CD14-positive monocyte (primary cell): ENCODE data around the gene ZNF221. TPM values are rescaled to one million over a fixed set of nuclear protein-coding genes. Genes with fewer than 3 reads are reported as not detected.

Experiments used
- DNase-seq, 3 donors: peaks; one replicate each; pipeline ENCODE4 v3.0.0-alpha.2; 2011 to 2022
- H2AFZ ChIP-seq: 2 replicates; pipeline ENCODE4 v1.6.0; 2012; ENCODE audit warnings: mild to moderate bottlenecking, low read depth, low read length, inconsistent platforms; ENCODE audit not compliant: insufficient read depth, poor library complexity, severe bottlenecking
- H3K27ac ChIP-seq, 2 donors: 1 replicate in 1 of 2; 2 replicates in 1 of 2; pipeline ENCODE4 v1.5.1; 2012 to 2013; ENCODE audit warnings: low read length in 2 of 2, control low read depth in 1 of 2, inconsistent platforms in 1 of 2, low read depth in 1 of 2, mild to moderate bottlenecking in 1 of 2
- H3K27me3 ChIP-seq, 2 donors: one replicate each; pipeline versions ENCODE4 v1.6.0 to v1.6.1; 2011 to 2013; ENCODE audit warnings: low read length in 2 of 2; ENCODE audit not compliant: control insufficient read depth in 2 of 2, insufficient read depth in 2 of 2
- H3K36me3 ChIP-seq, 2 donors: replicated peaks in 1 of 2; 1 replicate in 1 of 2; 2 replicates in 1 of 2; pipeline versions ENCODE4 v1.5.1 to v1.6.1; 2012 to 2013; ENCODE audit warnings: low read length in 2 of 2, control low read depth in 1 of 2, inconsistent platforms in 1 of 2, mild to moderate bottlenecking in 1 of 2; ENCODE audit not compliant: insufficient read depth in 2 of 2, control insufficient read depth in 1 of 2
- H3K4me1 ChIP-seq, 2 donors: 1 replicate in 1 of 2; 2 replicates in 1 of 2; pipeline versions ENCODE4 v1.5.1 to v1.6.1; 2012 to 2013; ENCODE audit warnings: low read length in 2 of 2, control low read depth in 1 of 2, inconsistent platforms in 1 of 2, mild to moderate bottlenecking in 1 of 2, moderate library complexity in 1 of 2; ENCODE audit not compliant: insufficient read depth in 2 of 2, control insufficient read depth in 1 of 2
- H3K4me2 ChIP-seq: replicated peaks from 2 replicates; pipeline ENCODE3; 2012; ENCODE audit warnings: low read length, moderate library complexity, mild to moderate bottlenecking; ENCODE audit not compliant: poor library complexity, severe bottlenecking; ENCODE audit errors: extremely low read depth
- H3K4me3 ChIP-seq, 3 experiments: fragments of 200-600 bp in 1 of 3; sonication (generic) in 1 of 3; replicated peaks in 1 of 3; 1 replicate in 2 of 3; 2 replicates in 1 of 3; pipeline ENCODE4 v1.5.1; 2011 to 2013; ENCODE audit warnings: low read length in 3 of 3, mild to moderate bottlenecking in 3 of 3, control low read depth in 2 of 3, low read depth in 2 of 3, inconsistent platforms in 1 of 3, moderate library complexity in 1 of 3
- H3K79me2 ChIP-seq: 2 replicates; pipeline ENCODE4 v1.6.0; 2012; ENCODE audit warnings: mild to moderate bottlenecking, control low read depth, inconsistent platforms, low read length, moderate library complexity; ENCODE audit not compliant: insufficient read depth
- H3K9ac ChIP-seq: 2 replicates; pipeline ENCODE4 v1.6.0; 2017; ENCODE audit warnings: low read length, mild to moderate bottlenecking; ENCODE audit not compliant: insufficient read depth, poor library complexity, severe bottlenecking
- H3K9me3 ChIP-seq, 2 donors: replicated peaks in 1 of 2; 1 replicate in 1 of 2; 2 replicates in 1 of 2; pipeline versions ENCODE4 v1.5.1 to v1.6.1; 2012 to 2013; ENCODE audit warnings: low read length in 2 of 2, control low read depth in 1 of 2; ENCODE audit not compliant: control insufficient read depth in 1 of 2, insufficient read depth in 1 of 2
- H4K20me1 ChIP-seq: 2 replicates; pipeline ENCODE4 v1.6.0; 2012; ENCODE audit warnings: mild to moderate bottlenecking, low read length, control low read depth, moderate library complexity; ENCODE audit not compliant: insufficient read depth
- H3K27ac Mint-ChIP-seq, 7 donors: one replicate each; pipeline ENCODE4 v1.8.0; 2020; ENCODE audit warnings: mild to moderate bottlenecking in 7 of 7, mixed read lengths in 7 of 7, moderate library complexity in 6 of 7, inconsistent platforms in 2 of 7
- H3K27me3 Mint-ChIP-seq, 3 donors: one replicate each; pipeline ENCODE4 v1.8.0; 2021 to 2022; ENCODE audit warnings: low read depth in 3 of 3, mild to moderate bottlenecking in 3 of 3, mixed read lengths in 3 of 3, moderate library complexity in 3 of 3, inconsistent platforms in 1 of 3
- H3K36me3 Mint-ChIP-seq, 2 donors: one replicate each; pipeline ENCODE4 v1.8.0; 2020; ENCODE audit warnings: mixed read lengths in 2 of 2, inconsistent platforms in 1 of 2, mild to moderate bottlenecking in 1 of 2
- H3K4me1 Mint-ChIP-seq: one replicate; pipeline ENCODE4 v1.8.0; 2020; ENCODE audit warnings: mild to moderate bottlenecking, mixed read lengths
- H3K4me3 Mint-ChIP-seq, 2 donors: one replicate each; pipeline ENCODE4 v1.8.0; 2020; ENCODE audit warnings: mild to moderate bottlenecking in 2 of 2, mixed read lengths in 2 of 2, moderate library complexity in 1 of 2
- H3K9me3 Mint-ChIP-seq, 7 donors: one replicate each; pipeline ENCODE4 v1.8.0; 2020 to 2022; ENCODE audit warnings: mixed read lengths in 7 of 7, mild to moderate bottlenecking in 6 of 7, moderate library complexity in 6 of 7, inconsistent platforms in 2 of 7
- CTCF ChIP-seq: fragments of 200-600 bp; IDR thresholded peaks from one replicate; pipeline ENCODE4 v1.8.0; 2022; ENCODE audit warnings: antibody characterized with exemption, mild to moderate bottlenecking
- WGBS: methylation state at CpG from one replicate; pipeline ENCODE4 v1.1.5; 2013; ENCODE audit warnings: missing lambda C conversion rate; ENCODE audit not compliant: insufficient coverage; 5-methylcytosine and 5-hydroxymethylcytosine counted together
- intact Hi-C, 2 donors: fragments of 100-400 bp; cut with micrococcal nuclease; formaldehyde crosslinking; loops; one replicate each; pipeline versions ENCODE4 v1.15.0 to v1.15.1; 2023
- polyA plus RNA-seq, 3 donors: library from polyadenylated mRNA; depleted of rRNA in 1 of 3; unstranded in 2 of 3; stranded (reverse) in 1 of 3; fragments of 300-500 nt in 2 of 3; fragments of >200 nt in 1 of 3; fragmentation: Illumina TruSeq in 2 of 3; gene quantifications; 1 replicate in 2 of 3; 2 replicates in 1 of 3; pipeline ENCODE4 v1.2.3, GENCODE V29; 2012 to 2021
- small RNA-seq: library from RNA; depleted of rRNA; stranded (forward); fragments of <200 nt; gene quantifications from one replicate; pipeline ENCODE3, GENCODE V24; 2012; ENCODE audit warnings: low read depth; ENCODE audit not compliant: insufficient read length

Gene ZNF221
- polyA plus RNA-seq, 3 donors = 0.13 to 0.29 TPM; not detected in 1

- no peak overlapping the region for H2AFZ ChIP-seq
- peaks cover 46% of the 10 kb centered on the region for H3K79me2 ChIP-seq
- WGBS = 96% methylated on average over 6 of the region's 6 CpGs
- H4K20me1 ChIP-seq = no peaks in the 10 kb centered on the region
- no peak for DNase-seq
- TF ChIP-seq CTCF = no peak
- peaks cover 47 to 59% of the 10 kb centered on the region in 2 donors for H3K36me3 ChIP-seq
- H3K4me2 ChIP-seq = no peak overlapping the region
- H3K27me3 ChIP-seq = no peaks in the 10 kb centered on the region
- H3K36me3 Mint-ChIP-seq = peaks cover 58 to 59% of the 10 kb centered on the region in 2 donors
- peaks cover 0 to 4% (median 0%) of the 10 kb centered on the region in 3 donors for H3K27me3 Mint-ChIP-seq
- H3K4me3 ChIP-seq = peak overlapping the region in 1 of 3 experiments; percentile 46
- H3K9me3 Mint-ChIP-seq = peaks cover 47 to 80% (median 64%) of the 10 kb centered on the region in 7 donors
- no peak overlapping the region for H3K9ac ChIP-seq
- peaks cover 25% of the 10 kb centered on the region for H3K4me1 Mint-ChIP-seq
- intact Hi-C loops = loop anchor here in 1 of 2 donors (10.0 kb wide), 1 partner anchor 73 kb away; the partner anchor contains the start of gene ZNF45
- H3K9me3 ChIP-seq = peaks cover 51 to 66% of the 10 kb centered on the region in 2 donors
- peaks cover 25 to 28% of the 10 kb centered on the region in 2 donors for H3K4me1 ChIP-seq
- H3K27ac ChIP-seq = no peak overlapping the region
- H3K4me3 Mint-ChIP-seq = no peak overlapping the region
- H3K27ac Mint-ChIP-seq = peak overlapping the region in 1 of 7 donors; percentile 33
Measured at GRCh38 chr19:44007473-44007872, 56.4 kb downstream of the ZNF221 start.

- Mint-ChIP-seq H3K9me3 (peaks cover 50 to 89% (median 85%) of the 10 kb centered on the region in 7 donors), H3K36me3 (peaks cover 58 to 59% of the 10 kb centered on the region in 2 donors), H3K27me3 (peaks cover 0 to 2% (median 0%) of the 10 kb centered on the region in 3 donors), H3K4me1 (peaks cover 15% of the 10 kb centered on the region), H3K4me3 (no peak overlapping the region), H3K27ac (no peak overlapping the region)
- peaks cover 47 to 62% of the 10 kb centered on the region in 2 donors for H3K36me3 ChIP-seq
- peaks cover 23% of the 10 kb centered on the region for H3K79me2 ChIP-seq
- H3K4me3 ChIP-seq = peak overlapping the region in 1 of 3 experiments; percentile 55
- no peak overlapping the region for H2AFZ ChIP-seq
- no peak for DNase-seq
- TF ChIP-seq CTCF = no peak
- 100% methylated on average over 2 of the region's 5 CpGs for WGBS
- H3K4me1 ChIP-seq = peaks cover 9 to 11% of the 10 kb centered on the region in 2 donors
- H3K9ac ChIP-seq = no peak overlapping the region
- H4K20me1 ChIP-seq = no peaks in the 10 kb centered on the region
- no peaks in the 10 kb centered on the region for H3K27me3 ChIP-seq
- intact Hi-C loops = no loop called here
- no peak overlapping the region for H3K27ac ChIP-seq
- peaks cover 65 to 95% of the 10 kb centered on the region in 2 donors for H3K9me3 ChIP-seq
- H3K4me2 ChIP-seq = no peak overlapping the region
Measured at GRCh38 chr19:44010468-44010867, 59.4 kb downstream of the ZNF221 start.

Small RNAs within 50 kb of the gene (small RNA-seq; reads per million reads assigned to genes)
- gene AC006213.5 = not detected

Other genes starting within 250 kb of the ZNF221 start
- gene IRGC, start 235.2 kb upstream of the ZNF221 start, polyA plus RNA-seq = not detected
- gene SMG9, start 196.3 kb upstream of the ZNF221 start, polyA plus RNA-seq = 10 to 100 TPM in 1 of 3 donors, 1 to 10 TPM in 2; 1.3 to 26.1 (median 2.4) TPM
- 10 to 100 TPM; 12.9 to 70.4 (median 17.1) TPM for gene KCNN4, start 170.3 kb upstream of the ZNF221 start, polyA plus RNA-seq
- under 1 TPM; 0.19 to 0.39 (median 0.24) TPM for gene LYPD5, start 148.8 kb upstream of the ZNF221 start, polyA plus RNA-seq
- 1 to 10 TPM in 2 of 3 donors, under 1 TPM in 1; 0.80 to 2.5 (median 2.0) TPM for gene ZNF283, start 123.9 kb upstream of the ZNF221 start, polyA plus RNA-seq
- under 1 TPM in 1 of 3 donors, not detected in 2; 0.44 TPM for gene ZNF404, start 67.3 kb upstream of the ZNF221 start, polyA plus RNA-seq
- 1 to 10 TPM; 2.1 to 6.3 (median 6.0) TPM for gene ZNF45, start 15.9 kb upstream of the ZNF221 start, polyA plus RNA-seq
- gene ZNF155, start 33.0 kb downstream of the ZNF221 start, polyA plus RNA-seq = 1 to 10 TPM; 1.2 to 3.0 (median 1.4) TPM
- 1 to 10 TPM; 1.0 to 3.9 (median 1.3) TPM for gene ZNF230, start 51.7 kb downstream of the ZNF221 start, polyA plus RNA-seq
- 1 to 10 TPM; 1.0 to 1.5 (median 1.1) TPM for gene ZNF222, start 74.2 kb downstream of the ZNF221 start, polyA plus RNA-seq
- 1 to 10 TPM; 1.1 to 2.0 (median 1.2) TPM for gene ZNF223, start 100.8 kb downstream of the ZNF221 start, polyA plus RNA-seq
- gene ZNF284, start 120.9 kb downstream of the ZNF221 start, polyA plus RNA-seq = 1 to 10 TPM in 1 of 3 donors, under 1 TPM in 2; 0.04 to 1.3 (median 0.13) TPM
- gene ZNF224, start 143.1 kb downstream of the ZNF221 start, polyA plus RNA-seq = 10 to 100 TPM in 1 of 3 donors, 1 to 10 TPM in 2; 2.9 to 30.1 (median 3.5) TPM
- gene ZNF225, start 162.2 kb downstream of the ZNF221 start, polyA plus RNA-seq = 1 to 10 TPM in 1 of 3 donors, under 1 TPM in 2; 0.86 to 1.1 (median 0.93) TPM
- 1 to 10 TPM in 2 of 3 donors, under 1 TPM in 1; 0.73 to 2.3 (median 2.2) TPM for gene ZNF234, start 190.3 kb downstream of the ZNF221 start, polyA plus RNA-seq
- 10 to 100 TPM in 2 of 3 donors, 1 to 10 TPM in 1; 9.3 to 16.6 (median 16.3) TPM for gene ZNF226, start 213.9 kb downstream of the ZNF221 start, polyA plus RNA-seq